HPDE6-E6E7 (cell line): ENCODE data around the gene SYF2.
A peak's percentile ranks its signal among the peaks of the same experiment; 100 is the strongest.
"Not testable (repeated sequence)": the region's sequence is repeated elsewhere in the genome, so short reads cannot be mapped to it uniquely, and the experiment has no call there.

ENCODE experiments used
- DNase-seq: peaks from one replicate; pipeline ENCODE4 v3.0.0; 2011; ENCODE audit warnings: missing footprints; ENCODE audit errors: extremely low spot score

SYF2 gene

DNA sequence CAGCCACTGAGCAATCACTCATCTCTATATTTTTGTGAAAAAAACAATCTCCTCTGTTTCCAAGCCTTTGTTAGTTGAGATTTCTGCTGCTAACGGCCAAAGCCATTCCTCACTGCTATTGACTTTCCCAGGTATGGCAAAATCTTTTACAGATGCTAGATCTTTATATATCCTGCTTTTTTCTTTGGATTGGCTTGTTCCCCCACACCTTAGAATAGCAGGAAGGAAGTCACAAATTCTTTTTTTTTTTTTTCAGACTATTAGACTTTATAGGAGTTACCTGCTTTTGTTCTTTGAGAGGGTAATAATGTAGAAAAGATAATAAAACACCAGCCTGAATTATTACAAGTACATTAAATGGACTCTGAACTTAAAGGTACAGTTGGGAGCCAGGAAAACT is 24.2 kb downstream of the SYF2 start:
- DNase-seq: no peak

DNA sequence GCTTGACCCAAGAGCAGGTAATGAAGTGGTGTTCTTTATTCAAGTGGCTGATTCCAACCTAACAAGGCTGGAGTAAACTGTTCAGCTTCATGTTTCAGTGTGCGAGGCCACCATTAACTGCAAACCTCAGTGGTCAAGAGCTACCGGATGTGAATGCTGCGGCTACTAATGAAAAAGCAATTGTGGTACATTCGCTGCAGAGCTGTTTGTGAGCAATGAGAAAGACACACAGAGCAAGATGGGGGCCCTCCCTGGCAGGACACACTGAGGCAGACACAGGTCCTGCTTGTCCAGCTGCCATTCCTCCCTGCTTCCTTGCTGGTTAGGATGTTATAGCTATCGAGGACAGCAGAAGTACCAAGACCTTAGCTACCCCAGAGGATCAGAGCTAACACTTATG is 26.1 kb downstream of the SYF2 start:
- DNase-seq: no peak

GRCh38 chr1:25205786-25206185 is 26.5 kb downstream of the SYF2 start:
- DNase-seq: no peak

DNA sequence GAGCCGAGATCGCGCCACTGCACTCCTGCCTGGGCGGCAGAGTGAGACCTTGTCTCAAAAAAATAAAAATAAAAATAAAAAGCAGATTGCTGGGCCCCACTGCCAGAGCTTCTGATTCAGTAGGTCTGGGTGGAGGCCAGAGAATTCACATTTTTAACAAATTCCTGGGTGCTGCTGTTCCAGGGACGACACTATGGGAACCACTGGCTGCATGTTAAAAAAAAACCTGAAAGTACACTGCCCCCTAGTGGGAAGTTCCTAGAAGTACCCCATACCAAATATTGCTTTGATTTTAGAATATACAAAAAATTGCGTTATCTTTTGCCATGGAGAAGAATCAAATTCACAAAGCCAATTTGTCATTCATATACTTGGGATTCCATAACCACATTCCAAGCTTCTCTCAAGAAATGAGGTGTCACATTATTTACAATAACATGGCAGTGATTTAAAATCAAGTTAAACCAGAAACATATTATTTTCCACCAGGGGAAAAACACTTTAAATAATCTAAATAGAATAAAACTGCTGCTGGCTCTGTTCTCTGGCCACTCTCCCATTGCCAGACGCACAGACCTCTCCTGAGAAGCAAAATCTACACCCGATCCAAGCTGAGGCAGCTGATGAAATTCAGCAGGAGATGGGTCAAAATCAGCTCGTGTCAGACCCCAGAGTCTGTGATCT is 27.4 kb downstream of the SYF2 start:
- peak; percentile 34 for DNase-seq

DNA sequence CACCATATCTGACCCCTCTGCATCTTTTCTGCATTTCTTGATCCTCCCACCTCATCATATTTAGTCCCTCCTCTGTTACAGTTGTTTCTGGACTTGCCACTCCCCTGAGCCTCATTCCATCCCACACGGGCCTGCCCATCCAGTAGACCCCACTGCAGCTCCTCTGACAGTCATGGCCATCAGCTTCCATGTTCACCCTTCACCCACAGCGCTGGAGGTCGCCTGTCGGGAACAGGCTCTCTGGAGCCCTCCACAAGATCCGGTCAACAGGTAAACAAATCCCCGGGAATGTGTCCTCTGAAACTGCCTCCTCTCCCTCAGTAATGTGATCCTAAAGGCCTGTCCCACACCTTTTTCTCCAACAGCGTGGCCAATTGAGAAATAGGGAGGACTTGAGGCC is 31.3 kb downstream of the SYF2 start:
- DNase-seq: no peak

- DNase-seq: no peak
These were observed 32.3 kb downstream of the SYF2 start for GRCh38 chr1:25199819-25200620.

GRCh38 chr1:25198663-25199252 is 33.5 kb downstream of the SYF2 start:
- DNase-seq: no peak

DNA sequence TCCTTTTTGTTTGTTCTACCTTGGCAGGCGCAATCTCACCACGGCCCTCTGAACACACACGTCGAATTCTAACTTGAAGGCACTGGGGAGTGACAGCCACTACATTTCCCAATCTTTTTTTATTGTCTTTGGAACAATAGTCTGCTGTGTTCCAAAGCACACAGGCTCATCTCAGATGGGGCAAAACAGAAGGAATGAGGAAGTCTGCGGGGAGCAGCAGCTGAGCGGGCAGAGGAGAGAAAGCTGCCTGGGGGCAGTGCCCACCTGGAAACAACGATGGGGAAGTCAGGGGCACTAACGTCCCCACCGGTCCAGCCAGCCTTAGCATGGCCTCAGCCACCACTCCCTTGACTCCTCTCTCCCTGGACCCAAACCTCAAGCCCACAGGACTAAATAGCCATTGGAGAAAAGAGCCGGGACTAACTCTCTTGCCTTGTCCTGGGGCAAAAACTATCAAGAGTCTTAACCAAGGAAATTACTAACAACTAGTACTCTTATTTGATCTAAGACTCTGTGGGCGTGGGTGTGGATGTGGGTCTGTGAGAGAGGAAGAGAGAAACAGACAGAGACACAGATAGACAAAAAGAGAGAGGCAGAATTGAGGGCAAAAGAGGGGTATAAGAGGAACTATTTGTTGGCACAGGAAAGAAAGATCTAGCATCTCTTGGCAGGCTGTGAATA is 34.2 kb downstream of the SYF2 start:
- DNase-seq: no peak

DNA sequence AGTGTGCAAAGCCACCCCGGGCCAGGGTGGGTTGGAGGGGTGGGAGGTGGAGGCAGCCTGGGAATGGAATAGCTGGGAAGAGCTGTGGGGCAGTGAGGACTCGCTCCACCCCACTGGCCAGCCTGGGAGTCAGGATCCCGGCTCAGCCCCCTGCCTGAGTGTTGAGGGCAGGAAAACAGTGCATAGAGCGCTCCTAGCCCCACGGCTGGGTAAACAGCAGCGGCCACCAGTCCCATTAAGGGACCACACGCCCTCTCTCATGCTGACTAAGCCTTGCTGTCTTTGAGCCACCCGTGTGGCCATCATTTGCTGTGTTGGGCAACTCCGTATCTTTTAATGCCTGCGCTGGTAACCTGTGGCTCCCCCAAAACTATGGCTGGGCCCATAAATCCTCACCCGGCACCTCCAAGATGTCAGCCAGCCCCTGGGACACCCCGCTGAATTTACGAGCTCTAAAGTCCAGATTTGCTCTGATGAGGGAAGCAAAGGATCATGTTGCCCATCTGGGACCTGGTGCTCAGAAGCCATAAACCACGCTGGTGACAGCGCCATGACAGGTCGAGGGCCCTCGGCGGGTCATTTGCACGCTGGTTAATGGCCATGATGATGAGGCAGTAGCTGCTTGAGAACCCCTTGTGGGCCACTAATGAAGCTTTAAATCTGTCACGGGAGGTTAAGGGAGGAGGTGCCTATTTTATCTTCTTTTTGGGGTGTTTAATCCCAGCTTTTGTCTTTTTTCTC is 34.9 kb downstream of the SYF2 start:
- DNase-seq: no peak

DNA sequence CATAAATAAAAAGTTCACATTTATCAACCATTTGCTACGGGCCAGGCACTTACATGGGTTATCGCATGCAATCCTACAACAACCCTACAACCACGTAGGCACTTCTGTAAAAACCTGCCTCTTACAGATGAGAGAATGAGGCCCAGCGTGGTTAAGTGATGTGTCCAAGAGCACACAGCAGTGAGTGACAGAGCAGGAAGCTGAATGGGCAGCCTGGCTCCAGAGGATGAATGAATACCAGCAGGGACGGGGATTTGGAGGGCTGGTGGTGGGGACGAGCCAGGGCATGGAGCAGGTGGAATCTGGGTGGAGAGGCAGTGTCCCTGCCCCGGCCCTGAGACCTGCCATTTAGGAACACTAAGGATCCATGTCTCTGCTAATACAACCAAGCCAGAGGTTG is 35.5 kb downstream of the SYF2 start:
- no peak for DNase-seq

- DNase-seq: no peak
These were observed 36.5 kb downstream of the SYF2 start for GRCh38 chr1:25195835-25196234.

DNA sequence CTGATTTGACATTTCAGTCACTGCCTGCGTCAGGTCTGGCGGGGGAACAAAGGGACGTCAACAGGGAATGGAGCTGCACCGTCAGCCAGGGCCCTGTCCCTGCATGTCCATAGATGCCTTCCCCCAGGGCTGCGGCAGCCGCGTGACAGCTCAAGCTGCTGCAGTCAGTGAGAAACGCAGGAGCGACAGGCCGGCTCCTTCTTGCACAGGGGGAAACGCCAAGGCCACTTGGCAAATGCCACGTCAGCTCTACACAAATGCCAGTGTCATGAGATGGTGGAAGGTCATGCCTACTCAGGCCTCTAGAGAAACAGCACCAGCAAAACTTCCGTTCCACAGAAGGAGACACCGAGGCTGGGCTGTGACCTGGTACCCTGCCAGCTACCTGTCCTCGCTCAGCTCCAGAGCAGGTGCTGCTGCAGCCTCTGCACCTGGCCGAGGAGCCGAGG is 37.7 kb downstream of the SYF2 start:
- DNase-seq: peak; percentile 87

DNA sequence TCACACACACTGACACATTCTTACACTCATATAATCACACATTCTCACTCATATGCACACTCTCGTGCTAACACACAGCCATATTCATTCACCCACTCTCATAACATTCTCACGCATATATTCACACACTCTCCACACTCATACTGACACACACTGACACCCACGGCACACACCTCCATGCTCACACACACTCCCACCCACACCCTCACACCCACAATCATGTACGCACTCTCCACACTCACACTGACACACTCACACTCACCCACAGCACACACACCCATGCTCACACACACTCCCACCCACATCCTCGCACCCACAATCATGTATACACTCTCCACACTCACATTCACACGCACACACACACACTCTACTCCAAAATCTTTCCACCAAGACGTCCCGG is 38.2 kb downstream of the SYF2 start:
- DNase-seq: no peak

DNA sequence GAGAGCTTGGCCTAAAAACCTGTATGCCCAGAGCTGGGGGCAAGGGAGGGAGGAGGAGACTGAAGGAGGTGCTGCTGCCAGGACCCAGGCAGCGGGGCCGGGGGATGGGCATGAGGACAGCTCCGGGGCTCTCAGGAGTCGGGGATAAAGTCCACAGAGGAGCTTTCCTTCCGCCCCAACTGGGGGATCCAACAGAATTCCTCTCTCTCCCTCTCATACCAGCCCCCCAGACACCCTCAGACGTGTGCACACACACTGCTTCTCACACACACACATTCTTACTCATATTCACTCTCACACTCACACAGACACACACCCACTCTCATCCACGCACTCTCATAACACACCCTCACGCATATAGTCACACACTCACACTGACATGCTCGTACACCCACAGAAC is 39.1 kb downstream of the SYF2 start:
- DNase-seq: no peak

GRCh38 chr1:25192154-25192553 is 40.1 kb downstream of the SYF2 start:
- no peak for DNase-seq

DNA sequence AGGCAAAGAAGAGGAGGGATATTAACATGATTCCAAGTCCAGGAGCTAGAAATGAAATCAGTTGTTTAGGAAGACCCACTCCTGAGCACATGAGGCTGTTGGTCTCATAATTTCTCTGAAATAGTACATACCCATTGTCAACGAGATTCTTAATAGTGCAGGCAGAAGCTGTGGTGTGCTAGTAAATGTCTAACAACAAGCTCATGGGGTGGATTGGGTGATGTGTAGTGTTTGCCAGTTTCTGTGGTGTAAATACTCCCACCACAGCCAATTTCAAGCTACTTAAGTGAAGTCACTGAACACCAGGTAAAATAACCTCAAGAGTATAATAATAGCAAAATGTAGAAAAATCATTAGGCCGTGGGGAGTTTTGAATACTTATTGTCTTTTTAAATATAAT is 42.0 kb downstream of the SYF2 start:
- no peak for DNase-seq

- DNase-seq: not testable (repeated sequence)
These were observed 44.4 kb downstream of the SYF2 start for GRCh38 chr1:25187904-25188303.

GRCh38 chr1:25187077-25187476 is 45.2 kb downstream of the SYF2 start:
- DNase-seq: no peak

GRCh38 chr1:25186161-25187007 is 45.9 kb downstream of the SYF2 start:
- DNase-seq: no peak

DNA sequence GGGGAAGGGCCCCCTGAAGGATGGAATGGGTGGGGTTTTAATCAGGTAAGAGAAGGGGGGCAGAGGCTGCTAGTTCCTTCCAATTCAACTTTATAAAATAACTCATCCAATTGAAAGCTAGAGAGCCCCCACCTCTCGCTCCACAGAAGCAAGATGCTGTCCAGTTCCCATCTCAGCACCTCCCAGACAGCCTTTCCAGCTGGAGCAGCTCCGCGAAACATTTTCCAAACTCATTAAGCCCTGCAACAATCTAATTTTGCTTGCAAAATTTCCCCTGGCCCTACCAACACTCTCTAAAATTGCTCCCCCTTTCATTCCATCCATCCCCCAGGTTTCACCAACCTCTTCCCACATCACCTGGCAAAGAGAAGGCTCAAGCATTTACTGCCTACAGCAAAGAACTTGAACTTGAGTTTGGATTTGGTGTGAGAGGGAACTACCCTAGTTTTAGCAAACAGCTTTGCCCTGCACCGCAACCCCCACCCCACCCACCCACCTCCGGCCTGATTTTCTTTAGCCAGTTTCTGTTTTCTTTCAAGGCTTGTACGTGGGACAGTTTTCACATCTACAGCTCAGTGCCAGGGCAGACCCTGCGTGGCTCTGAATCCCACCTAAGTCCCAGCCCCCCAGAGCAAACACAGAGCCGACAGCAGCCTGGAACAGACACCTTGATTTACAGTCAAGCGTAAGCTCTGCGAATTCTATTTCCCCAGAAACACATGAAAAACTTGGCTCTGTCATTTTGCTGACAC is 46.7 kb downstream of the SYF2 start:
- DNase-seq: no peak
